ENCODE data around the gene MYH10.

- TF ChIP-seq EZH2 (IDR thresholded peaks at IDR 0.05; ENCODE audit: insufficient read depth, poor library complexity, severe bottlenecking) (no peak), EZH2phosphoT487 (IDR thresholded peaks at IDR 0.05; ENCODE audit: insufficient read depth, low read depth) (no peak)
These were observed 991 bp upstream of the MYH10 start for GRCh38 chr17:8631554-8631877.
